ENCODE measurements around the gene SOCS3. TPM values are rescaled to one million over a fixed set of nuclear protein-coding genes. Genes with fewer than 3 reads are reported as not detected.

SOCS3 gene
- total RNA-seq, 1 experiment from 2014 or later: 22.9 TPM

- no peak for DNase-seq (ENCODE audit: low read depth)
These were observed 31.2 kb upstream of the SOCS3 start for GRCh38 chr17:78391051-78391431.

GRCh38 chr17:78390241-78391050, 30.6 kb upstream of the SOCS3 start:
- DNase-seq (ENCODE audit: low read depth): peak; percentile 94

- no peak for DNase-seq (ENCODE audit: low read depth)
These were observed 28.4 kb upstream of the SOCS3 start for GRCh38 chr17:78387977-78388941.

GRCh38 chr17:78384479-78385175, 24.8 kb upstream of the SOCS3 start:
- DNase-seq (ENCODE audit: low read depth): no peak

GRCh38 chr17:78383725-78384471, 24.0 kb upstream of the SOCS3 start:
- peak; percentile 95 for DNase-seq (ENCODE audit: low read depth)

GRCh38 chr17:78381601-78382232, 21.8 kb upstream of the SOCS3 start:
- peak; percentile 22 for DNase-seq (ENCODE audit: low read depth)

- no peak for DNase-seq (ENCODE audit: low read depth)
These were observed 20.5 kb upstream of the SOCS3 start for GRCh38 chr17:78380370-78380769.

GRCh38 chr17:78379131-78379491, 19.2 kb upstream of the SOCS3 start:
- peak; percentile 84 for DNase-seq (ENCODE audit: low read depth)

GRCh38 chr17:78378225-78379130, 18.6 kb upstream of the SOCS3 start, which contains the start of gene PGS1:
Gene PGS1 (plus strand): TSS chr17:78378649. CDS start chr17:78378666, 17 bp downstream.
- peak; percentile 56 for DNase-seq (ENCODE audit: low read depth)

- no peak for DNase-seq (ENCODE audit: low read depth)
These were observed 18.0 kb upstream of the SOCS3 start for GRCh38 chr17:78377858-78378224.

- DNase-seq (ENCODE audit: low read depth): no peak
These were observed 16.3 kb upstream of the SOCS3 start for GRCh38 chr17:78376161-78376560.

GRCh38 chr17:78375401-78376151, 15.7 kb upstream of the SOCS3 start:
- peak; percentile 71 for DNase-seq (ENCODE audit: low read depth)

GRCh38 chr17:78374631-78375274, 14.9 kb upstream of the SOCS3 start:
- DNase-seq (ENCODE audit: low read depth): peak; percentile 91

GRCh38 chr17:78374189-78374588, 14.3 kb upstream of the SOCS3 start:
- DNase-seq (ENCODE audit: low read depth): no peak

GRCh38 chr17:78372841-78373240, 13.0 kb upstream of the SOCS3 start:
- DNase-seq (ENCODE audit: low read depth): no peak

- DNase-seq (ENCODE audit: low read depth): no peak
These were observed 11.2 kb upstream of the SOCS3 start for GRCh38 chr17:78371056-78371455.

GRCh38 chr17:78369791-78370381, 10.0 kb upstream of the SOCS3 start:
- no peak for DNase-seq (ENCODE audit: low read depth)

All from HT1080 (cell line).